HEK293 (cell line): ENCODE measurements around the gene SIRPB1.

Source experiments
- CTCF ChIA-PET: fragments of 350-600 bp; formaldehyde crosslinking; extraction: SDS; loops from one replicate; lab custom pipeline; 2021; ENCODE audit warnings: antibody characterized with exemption; lab: Yijun Ruan, JAX
- POLR2A ChIA-PET: fragments of 300-600 bp; formaldehyde crosslinking; extraction: SDS; loops from one replicate; lab custom pipeline; 2020; ENCODE audit warnings: antibody characterized with exemption, inconsistent platforms; lab: Yijun Ruan, JAX
- H3K27ac ChIP-seq: fragments of 200-500 bp; sonication (Bioruptor generic); 2 replicates; pipeline ENCODE4 v1.5.1; 2014; ENCODE audit warnings: low read depth, low read length, control low read depth, inconsistent platforms; ENCODE audit errors: extremely low read depth
- H3K36me3 ChIP-seq, 2 experiments: fragments of 200-500 bp in 1 of 2; sonication (Bioruptor generic) in 1 of 2; 1 replicate in 1 of 2; 2 replicates in 1 of 2; pipeline ENCODE4 v1.5.1; 2014 to 2017; ENCODE audit warnings: inconsistent platforms in 2 of 2, low read length in 2 of 2; ENCODE audit not compliant: control insufficient read depth in 2 of 2, insufficient read depth in 1 of 2
- H3K4me1 ChIP-seq: fragments of 200-500 bp; sonication (Bioruptor generic); 2 replicates; pipeline ENCODE4 v1.5.1; 2014; ENCODE audit warnings: mild to moderate bottlenecking, low read length, inconsistent platforms; ENCODE audit not compliant: control insufficient read depth, insufficient read depth
- H3K4me3 ChIP-seq: 2 replicates; pipeline ENCODE4 v1.5.1; 2011; ENCODE audit warnings: low read depth, mild to moderate bottlenecking, control low read depth, low read length, moderate library complexity
- H3K9me3 ChIP-seq: fragments of 200-500 bp; sonication (Bioruptor generic); 2 replicates; pipeline ENCODE4 v1.5.1; 2014; ENCODE audit warnings: low read depth, low read length, inconsistent platforms; ENCODE audit not compliant: control insufficient read depth, insufficient read depth
- GLI4 ChIP-seq: fragments of 450-650 bp; formaldehyde crosslinking; IDR thresholded peaks from 2 replicates; pipeline ENCODE4 v1.5.1; 2016; ENCODE audit warnings: missing biosample characterization, missing genetic modification characterization
- HOXA7 ChIP-seq: sonication (generic); formaldehyde crosslinking; IDR thresholded peaks from 2 replicates; pipeline ENCODE4 v1.8.1; 2022; ENCODE audit warnings: missing genetic modification reagents, borderline replicate concordance
- HOXD13 ChIP-seq: sonication (generic); formaldehyde crosslinking; IDR thresholded peaks from 2 replicates; pipeline ENCODE4 v1.8.0; 2022; ENCODE audit warnings: missing genetic modification reagents, borderline replicate concordance
- IKZF3 ChIP-seq: fragments of 450-650 bp; IDR thresholded peaks from 2 replicates; pipeline ENCODE4 v1.5.0; 2018; ENCODE audit warnings: missing biosample characterization, mild to moderate bottlenecking, missing genetic modification characterization, moderate library complexity
- KLF1 ChIP-seq: fragments of 450-650 bp; formaldehyde crosslinking; IDR thresholded peaks from 2 replicates; pipeline ENCODE4 v1.5.1; 2016; ENCODE audit warnings: missing biosample characterization, missing genetic modification characterization
- KLF16 ChIP-seq: fragments of 450-650 bp; formaldehyde crosslinking; IDR thresholded peaks from 2 replicates; pipeline ENCODE4 v1.5.1; 2017; ENCODE audit warnings: missing biosample characterization, missing genetic modification characterization
- KLF8 ChIP-seq: fragments of 450-650 bp; formaldehyde crosslinking; IDR thresholded peaks from 2 replicates; pipeline ENCODE4 v1.5.1; 2016; ENCODE audit warnings: missing biosample characterization, missing genetic modification characterization
- MZF1 ChIP-seq: fragments of 450-650 bp; formaldehyde crosslinking; IDR thresholded peaks from 2 replicates; pipeline ENCODE4 v1.5.1; 2017; ENCODE audit warnings: missing biosample characterization, missing genetic modification characterization, borderline replicate concordance
- ZBTB7A ChIP-seq: fragments of 450-650 bp; formaldehyde crosslinking; IDR thresholded peaks from 2 replicates; pipeline ENCODE4 v1.5.1; 2016; ENCODE audit warnings: low read depth, missing biosample characterization, missing genetic modification characterization
- ZBTB8A ChIP-seq: fragments of 450-650 bp; formaldehyde crosslinking; IDR thresholded peaks from 2 replicates; pipeline ENCODE4 v1.5.1; 2016; ENCODE audit warnings: missing biosample characterization, missing genetic modification characterization
- ZEB2 ChIP-seq: fragments of 450-650 bp; formaldehyde crosslinking; IDR thresholded peaks from 2 replicates; pipeline ENCODE4 v1.5.1; 2016; ENCODE audit warnings: missing biosample characterization, missing genetic modification characterization
- ZFP41 ChIP-seq: fragments of 450-650 bp; formaldehyde crosslinking; IDR thresholded peaks from 2 replicates; pipeline ENCODE4 v1.5.1; 2016; ENCODE audit warnings: missing biosample characterization, missing genetic modification characterization, borderline replicate concordance
- ZNF114 ChIP-seq: fragments of 450-650 bp; formaldehyde crosslinking; IDR thresholded peaks from 2 replicates; pipeline ENCODE4 v1.5.0; 2017; ENCODE audit warnings: missing biosample characterization, missing genetic modification characterization
- ZNF132 ChIP-seq: fragments of 450-650 bp; formaldehyde crosslinking; IDR thresholded peaks from 2 replicates; pipeline ENCODE4 v1.5.1; 2017; ENCODE audit warnings: missing biosample characterization, missing genetic modification characterization, borderline replicate concordance
- ZNF157 ChIP-seq: fragments of 450-650 bp; formaldehyde crosslinking; IDR thresholded peaks from 2 replicates; pipeline ENCODE4 v1.5.1; 2016; ENCODE audit warnings: missing biosample characterization, missing genetic modification characterization
- ZNF23 ChIP-seq: fragments of 450-650 bp; formaldehyde crosslinking; IDR thresholded peaks from 2 replicates; pipeline ENCODE4 v1.5.1; 2016; ENCODE audit warnings: missing biosample characterization, missing genetic modification characterization, borderline replicate concordance
- ZNF335 ChIP-seq: fragments of 450-650 bp; formaldehyde crosslinking; conservative IDR thresholded peaks from 2 replicates; pipeline ENCODE4 v1.5.1; 2016; ENCODE audit warnings: missing biosample characterization, missing genetic modification characterization
- ZNF341 ChIP-seq: fragments of 450-650 bp; formaldehyde crosslinking; IDR thresholded peaks from 2 replicates; pipeline ENCODE4; 2016; ENCODE audit warnings: low read depth, missing biosample characterization, missing genetic modification characterization
- ZNF391 ChIP-seq: fragments of 450-650 bp; formaldehyde crosslinking; IDR thresholded peaks from 2 replicates; pipeline ENCODE4 v1.5.1; 2016; ENCODE audit warnings: low read depth, missing biosample characterization, missing genetic modification characterization, borderline replicate concordance
- ZNF473 ChIP-seq: fragments of 450-650 bp; formaldehyde crosslinking; IDR thresholded peaks from 2 replicates; pipeline ENCODE4 v1.5.1; 2017; ENCODE audit warnings: missing biosample characterization, missing genetic modification characterization
- ZNF544 ChIP-seq: fragments of 450-650 bp; formaldehyde crosslinking; IDR thresholded peaks from 2 replicates; pipeline ENCODE4 v1.5.0; 2017; ENCODE audit warnings: missing biosample characterization, missing genetic modification characterization
- ZNF555 ChIP-seq: fragments of 450-650 bp; formaldehyde crosslinking; conservative IDR thresholded peaks from 2 replicates; pipeline ENCODE4 v1.5.1; 2017; ENCODE audit warnings: missing biosample characterization, mild to moderate bottlenecking, missing genetic modification characterization, inconsistent platforms
- ZNF571 ChIP-seq: fragments of 450-650 bp; formaldehyde crosslinking; IDR thresholded peaks from 2 replicates; pipeline ENCODE4 v1.5.0; 2017; ENCODE audit warnings: missing biosample characterization, missing genetic modification characterization
- ZNF610 ChIP-seq: fragments of 450-650 bp; formaldehyde crosslinking; IDR thresholded peaks from 2 replicates; pipeline ENCODE4 v1.5.1; 2016; ENCODE audit warnings: missing biosample characterization, missing genetic modification characterization, borderline replicate concordance
- ZNF626 ChIP-seq: fragments of 450-650 bp; sonication (Bioruptor Pico); formaldehyde crosslinking; IDR thresholded peaks from 2 replicates; pipeline ENCODE4 v1.5.1; 2018; ENCODE audit warnings: missing biosample characterization, missing genetic modification characterization, inconsistent platforms
- ZNF654 ChIP-seq: fragments of 450-650 bp; formaldehyde crosslinking; IDR thresholded peaks from 2 replicates; pipeline ENCODE4 v1.5.1; 2016; ENCODE audit warnings: low read depth, missing biosample characterization, missing genetic modification characterization
- ZNF664 ChIP-seq: fragments of 450-650 bp; formaldehyde crosslinking; IDR thresholded peaks from 2 replicates; pipeline ENCODE4 v1.5.1; 2016; ENCODE audit warnings: missing biosample characterization, missing genetic modification characterization
- ZNF76 ChIP-seq: fragments of 450-650 bp; formaldehyde crosslinking; IDR thresholded peaks from 2 replicates; pipeline ENCODE4; 2016; ENCODE audit warnings: low read depth, missing biosample characterization, missing genetic modification characterization, borderline replicate concordance
- ZNF792 ChIP-seq: fragments of 450-650 bp; formaldehyde crosslinking; IDR thresholded peaks from 2 replicates; pipeline ENCODE4 v1.5.1; 2016; ENCODE audit warnings: missing biosample characterization, missing genetic modification characterization
- ZNF837 ChIP-seq: fragments of 450-650 bp; formaldehyde crosslinking; IDR thresholded peaks from 2 replicates; pipeline ENCODE4 v1.5.1; 2016; ENCODE audit warnings: missing biosample characterization, missing genetic modification characterization
- TF ChIP-seq, protein P1 (sequence below): fragments of 450-650 bp; formaldehyde crosslinking; optimal IDR thresholded peaks from 2 replicates; pipeline ENCODE3; 2016; ENCODE audit warnings: missing biosample characterization, mild to moderate bottlenecking, missing genetic modification characterization
- TF ChIP-seq, protein P2 (sequence below): fragments of 450-650 bp; formaldehyde crosslinking; IDR thresholded peaks from 2 replicates; pipeline ENCODE4 v1.5.1; 2017; ENCODE audit warnings: missing biosample characterization, missing genetic modification characterization

The SIRPB1 gene

DNA sequence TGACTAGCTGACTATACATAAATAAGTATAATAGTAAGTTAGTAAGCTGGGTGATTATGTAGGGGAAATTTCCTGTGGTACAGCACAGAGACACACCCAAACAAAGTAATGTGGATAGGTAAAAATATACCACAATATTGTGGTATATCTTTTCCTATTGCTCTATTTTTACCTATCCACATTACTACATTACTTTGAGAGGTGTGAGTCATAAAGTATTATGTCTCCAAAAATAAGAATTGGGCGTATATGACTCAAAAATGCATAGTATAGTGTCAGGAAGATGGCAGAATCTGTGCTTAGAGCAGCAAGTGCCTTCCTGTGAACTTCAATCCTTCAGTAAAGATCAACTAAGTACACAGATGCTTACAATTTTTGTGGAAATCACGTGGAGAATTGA lies 40.4 kb upstream of the SIRPB1 start:
- Histone ChIP-seq H3K36me3 (no peaks in the 10 kb centered on the region), H3K9me3 (no peaks in the 10 kb centered on the region), H3K4me1 (peaks cover under 1% of the 10 kb centered on the region; the same call in 1 of the 2 replicates), H3K4me3 (no peak overlapping the region), H3K27ac (no peak overlapping the region)
- TF ChIP-seq ZNF76 (tag by site-specific recombination) (no peak), IKZF3 (tag by site-specific recombination) (no peak), ZNF473 (tag by site-specific recombination) (no peak), ZNF571 (no peak), ZNF157 (tag by site-specific recombination) (no peak), ZNF654 (no peak), ZNF610 (tag by site-specific recombination) (no peak), ZNF114 (no peak), ZNF626 (no peak), ZNF335 (no peak), MZF1 (tag by site-specific recombination) (no peak), ZNF664 (tag by site-specific recombination) (no peak)
- TF ChIP-seq, protein P1, sequence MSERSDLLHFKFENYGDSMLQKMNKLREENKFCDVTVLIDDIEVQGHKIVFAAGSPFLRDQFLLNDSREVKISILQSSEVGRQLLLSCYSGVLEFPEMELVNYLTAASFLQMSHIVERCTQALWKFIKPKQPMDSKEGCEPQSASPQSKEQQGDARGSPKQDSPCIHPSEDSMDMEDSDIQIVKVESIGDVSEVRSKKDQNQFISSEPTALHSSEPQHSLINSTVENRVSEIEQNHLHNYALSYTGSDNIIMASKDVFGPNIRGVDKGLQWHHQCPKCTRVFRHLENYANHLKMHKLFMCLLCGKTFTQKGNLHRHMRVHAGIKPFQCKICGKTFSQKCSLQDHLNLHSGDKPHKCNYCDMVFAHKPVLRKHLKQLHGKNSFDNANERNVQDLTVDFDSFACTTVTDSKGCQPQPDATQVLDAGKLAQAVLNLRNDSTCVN (tag by site-specific recombination), result no peak
- ChIA-PET CTCF (interaction anchor here (0.6 kb wide), 1 partner anchor 116 kb away, joined by 3 read pairs; no protein-coding TSS in a partner anchor), POLR2A (no interaction called here)

DNA sequence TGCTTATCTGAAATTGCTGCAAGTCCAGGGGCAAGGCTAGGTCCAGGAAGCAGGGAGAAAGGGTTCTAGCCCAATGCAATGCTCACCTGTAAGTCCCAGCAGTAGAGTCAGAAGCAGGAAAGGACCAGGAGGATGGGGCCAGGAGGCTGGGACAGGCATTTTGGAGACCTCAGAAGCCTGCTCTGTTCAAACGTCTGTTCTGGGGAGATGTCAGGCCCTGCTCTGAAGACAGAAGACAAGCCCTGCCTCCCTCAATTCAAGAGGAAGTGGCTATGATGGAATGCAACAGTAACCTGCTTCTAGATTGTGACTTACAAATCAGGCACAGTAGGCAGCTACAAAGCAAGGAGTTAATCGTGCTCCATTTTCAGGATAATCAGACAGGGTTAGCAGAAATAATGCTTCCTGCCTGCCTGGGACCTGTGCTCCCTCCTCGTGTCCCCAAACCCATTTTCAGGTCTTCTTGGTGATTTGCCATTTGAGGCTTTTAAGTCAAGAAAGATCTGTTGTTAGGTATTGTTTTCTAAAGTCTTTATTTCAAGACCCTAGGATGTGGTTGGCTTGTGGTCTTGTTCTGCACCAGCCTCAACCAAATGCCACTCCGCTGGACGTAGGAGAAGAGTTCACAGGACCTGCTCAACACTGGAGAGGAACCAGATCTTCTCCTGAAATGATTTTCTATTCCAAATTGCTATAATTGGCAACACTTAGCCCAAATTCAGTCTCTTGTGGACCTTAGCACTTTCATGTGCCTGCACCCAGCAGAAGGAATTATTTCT lies 37.9 kb upstream of the SIRPB1 start, which contains the start of gene SIRPG:
Gene SIRPG, minus strand, starts transcription at position 224 of the 779 bp plus-strand sequence. Its CDS starts 65 bp downstream, at position 159.
- ChIA-PET POLR2A (no interaction called here), CTCF (no interaction called here)
- Histone ChIP-seq H3K27ac (no peak within 1 kb of the TSS), H3K4me3 (no peak within 1 kb of the TSS), H3K4me1 (peaks cover 3% of the 10 kb centered on the region; the same call in 1 of the 2 replicates), H3K36me3 (no peaks in the 10 kb centered on the region), H3K9me3 (no peaks in the 10 kb centered on the region)
- TF ChIP-seq GLI4, result no peak
- TF ChIP-seq ZNF555, result no peak
- no peak for TF ChIP-seq ZEB2 (tag by site-specific recombination)
- TF ChIP-seq ZBTB7A (tag by site-specific recombination), result no peak
- TF ChIP-seq HOXA7, result no peak
- no peak for TF ChIP-seq ZNF391 (tag by site-specific recombination)
- TF ChIP-seq, protein P2, sequence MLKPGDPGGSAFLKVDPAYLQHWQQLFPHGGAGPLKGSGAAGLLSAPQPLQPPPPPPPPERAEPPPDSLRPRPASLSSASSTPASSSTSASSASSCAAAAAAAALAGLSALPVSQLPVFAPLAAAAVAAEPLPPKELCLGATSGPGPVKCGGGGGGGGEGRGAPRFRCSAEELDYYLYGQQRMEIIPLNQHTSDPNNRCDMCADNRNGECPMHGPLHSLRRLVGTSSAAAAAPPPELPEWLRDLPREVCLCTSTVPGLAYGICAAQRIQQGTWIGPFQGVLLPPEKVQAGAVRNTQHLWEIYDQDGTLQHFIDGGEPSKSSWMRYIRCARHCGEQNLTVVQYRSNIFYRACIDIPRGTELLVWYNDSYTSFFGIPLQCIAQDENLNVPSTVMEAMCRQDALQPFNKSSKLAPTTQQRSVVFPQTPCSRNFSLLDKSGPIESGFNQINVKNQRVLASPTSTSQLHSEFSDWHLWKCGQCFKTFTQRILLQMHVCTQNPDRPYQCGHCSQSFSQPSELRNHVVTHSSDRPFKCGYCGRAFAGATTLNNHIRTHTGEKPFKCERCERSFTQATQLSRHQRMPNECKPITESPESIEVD (tag by site-specific recombination), result no peak
- no peak for TF ChIP-seq ZNF792 (tag by site-specific recombination)
- TF ChIP-seq ZNF23, result no peak
- TF ChIP-seq ZNF341 (tag by site-specific recombination), result no peak
- no peak for TF ChIP-seq KLF16 (tag by site-specific recombination)
- no peak for TF ChIP-seq ZFP41 (tag by site-specific recombination)
- TF ChIP-seq KLF1 (tag by site-specific recombination), result no peak
- TF ChIP-seq ZBTB8A (tag by site-specific recombination), result no peak
- TF ChIP-seq ZNF837, result no peak
- TF ChIP-seq ZNF544 (tag by site-specific recombination), result no peak
- TF ChIP-seq KLF8 (tag by site-specific recombination), result no peak
- no peak for TF ChIP-seq ZNF132 (tag by site-specific recombination)
- no peak for TF ChIP-seq HOXD13 (CRISPR knock-in tag)
